ENCODE data around the gene RBM12. TPM values are rescaled to one million over a fixed set of nuclear protein-coding genes. Genes with fewer than 3 reads are reported as not detected.

The RBM12 gene
- total RNA-seq, 1 donor from 2014 or later, result 147 TPM

GRCh38 chr20:35665949-35666288 is 1.2 kb upstream of the RBM12 start:
- Mint-ChIP-seq H3K9me3 (ENCODE audit: unreplicated experiment) (no peaks in the 10 kb centered on the region), H3K27me3 (ENCODE audit: unreplicated experiment) (peaks cover 3% of the 10 kb centered on the region), H3K4me1 (ENCODE audit: low read depth, unreplicated experiment) (peaks cover 19% of the 10 kb centered on the region), H3K36me3 (ENCODE audit: unreplicated experiment) (no peaks in the 10 kb centered on the region), H3K27ac (ENCODE audit: unreplicated experiment) (no peak overlapping the region), H3K4me3 (ENCODE audit: unreplicated experiment) (no peak overlapping the region)
- TF ChIP-seq CTCF (IDR thresholded peaks at IDR 0.05; ENCODE audit: partially characterized antibody, unreplicated experiment), result no peak
- DNase-seq, result no peak

- no peak for TF ChIP-seq CTCF (IDR thresholded peaks at IDR 0.05; ENCODE audit: partially characterized antibody, unreplicated experiment)
- Mint-ChIP-seq H3K4me1 (ENCODE audit: low read depth, unreplicated experiment) (peaks cover 26% of the 10 kb centered on the region), H3K27me3 (ENCODE audit: unreplicated experiment) (peaks cover 3% of the 10 kb centered on the region), H3K9me3 (ENCODE audit: unreplicated experiment) (no peaks in the 10 kb centered on the region), H3K27ac (ENCODE audit: unreplicated experiment) (peak overlapping the region; percentile 99), H3K4me3 (ENCODE audit: unreplicated experiment) (peak overlapping the region; percentile 86), H3K36me3 (ENCODE audit: unreplicated experiment) (no peaks in the 10 kb centered on the region)
- DNase-seq, result peak; percentile 55
Measured at GRCh38 chr20:35663516-35664465, 909 bp downstream of the RBM12 start.

- Mint-ChIP-seq H3K27ac (ENCODE audit: unreplicated experiment) (peak overlapping the region; percentile 11), H3K4me1 (ENCODE audit: low read depth, unreplicated experiment) (peaks cover 27% of the 10 kb centered on the region), H3K27me3 (ENCODE audit: unreplicated experiment) (peaks cover 3% of the 10 kb centered on the region), H3K4me3 (ENCODE audit: unreplicated experiment) (peak overlapping the region; percentile 86), H3K36me3 (ENCODE audit: unreplicated experiment) (no peaks in the 10 kb centered on the region), H3K9me3 (ENCODE audit: unreplicated experiment) (no peaks in the 10 kb centered on the region)
- no peak for TF ChIP-seq CTCF (IDR thresholded peaks at IDR 0.05; ENCODE audit: partially characterized antibody, unreplicated experiment)
- no peak for DNase-seq
Measured at GRCh38 chr20:35662551-35662950, 2.1 kb downstream of the RBM12 start.

GRCh38 chr20:35661908-35662307 is 2.8 kb downstream of the RBM12 start:
- Mint-ChIP-seq H3K27ac (ENCODE audit: unreplicated experiment) (no peak overlapping the region), H3K4me3 (ENCODE audit: unreplicated experiment) (peak overlapping the region; percentile 86), H3K4me1 (ENCODE audit: low read depth, unreplicated experiment) (peaks cover 29% of the 10 kb centered on the region), H3K9me3 (ENCODE audit: unreplicated experiment) (no peaks in the 10 kb centered on the region), H3K27me3 (ENCODE audit: unreplicated experiment) (peaks cover 3% of the 10 kb centered on the region), H3K36me3 (ENCODE audit: unreplicated experiment) (no peaks in the 10 kb centered on the region)
- no peak for DNase-seq
- TF ChIP-seq CTCF (IDR thresholded peaks at IDR 0.05; ENCODE audit: partially characterized antibody, unreplicated experiment), result no peak

- no peaks in the 10 kb centered on the region for H3K36me3 Mint-ChIP-seq (ENCODE audit: unreplicated experiment)
- H3K4me3 Mint-ChIP-seq (ENCODE audit: unreplicated experiment), result peak overlapping the region; percentile 86
- H3K27me3 Mint-ChIP-seq (ENCODE audit: unreplicated experiment), result peaks cover 3% of the 10 kb centered on the region
- H3K27ac Mint-ChIP-seq (ENCODE audit: unreplicated experiment), result no peak overlapping the region
- peaks cover 29% of the 10 kb centered on the region for H3K4me1 Mint-ChIP-seq (ENCODE audit: low read depth, unreplicated experiment)
- no peaks in the 10 kb centered on the region for H3K9me3 Mint-ChIP-seq (ENCODE audit: unreplicated experiment)
- no peak for DNase-seq
- no peak for TF ChIP-seq CTCF (IDR thresholded peaks at IDR 0.05; ENCODE audit: partially characterized antibody, unreplicated experiment)
Measured at GRCh38 chr20:35661053-35661452, 3.6 kb downstream of the RBM12 start.

All from glutamatergic neuron (in vitro differentiated cells).